NCI-H460 (cell line): ENCODE data around the gene NHLRC4. TPM values are rescaled to one million over a fixed set of nuclear protein-coding genes. Genes with fewer than 3 reads are reported as not detected.

Experiments used
- DNase-seq: peaks from one replicate; pipeline ENCODE4 v3.0.0-alpha.2; 2016; ENCODE audit warnings: low read depth; ENCODE audit errors: extremely low read depth
- total RNA-seq: library from RNA; depleted of rRNA; stranded (reverse); fragments of >200 nt; shearing (Covaris generic); gene quantifications from 2 replicates; pipeline ENCODE4 v1.2.3, GENCODE V29; 2014

NHLRC4 gene
- total RNA-seq, 1 experiment from 2014 or later: 0.35 TPM

- DNase-seq: no peak
Observed at GRCh38 chr16:564690-565418, 2.0 kb upstream of the NHLRC4 start.

- DNase-seq: no peak
Observed at GRCh38 chr16:565419-566330, 1.1 kb upstream of the NHLRC4 start.

GRCh38 chr16:567373-568256, 810 bp downstream of the NHLRC4 start:
- DNase-seq: no peak

DNA sequence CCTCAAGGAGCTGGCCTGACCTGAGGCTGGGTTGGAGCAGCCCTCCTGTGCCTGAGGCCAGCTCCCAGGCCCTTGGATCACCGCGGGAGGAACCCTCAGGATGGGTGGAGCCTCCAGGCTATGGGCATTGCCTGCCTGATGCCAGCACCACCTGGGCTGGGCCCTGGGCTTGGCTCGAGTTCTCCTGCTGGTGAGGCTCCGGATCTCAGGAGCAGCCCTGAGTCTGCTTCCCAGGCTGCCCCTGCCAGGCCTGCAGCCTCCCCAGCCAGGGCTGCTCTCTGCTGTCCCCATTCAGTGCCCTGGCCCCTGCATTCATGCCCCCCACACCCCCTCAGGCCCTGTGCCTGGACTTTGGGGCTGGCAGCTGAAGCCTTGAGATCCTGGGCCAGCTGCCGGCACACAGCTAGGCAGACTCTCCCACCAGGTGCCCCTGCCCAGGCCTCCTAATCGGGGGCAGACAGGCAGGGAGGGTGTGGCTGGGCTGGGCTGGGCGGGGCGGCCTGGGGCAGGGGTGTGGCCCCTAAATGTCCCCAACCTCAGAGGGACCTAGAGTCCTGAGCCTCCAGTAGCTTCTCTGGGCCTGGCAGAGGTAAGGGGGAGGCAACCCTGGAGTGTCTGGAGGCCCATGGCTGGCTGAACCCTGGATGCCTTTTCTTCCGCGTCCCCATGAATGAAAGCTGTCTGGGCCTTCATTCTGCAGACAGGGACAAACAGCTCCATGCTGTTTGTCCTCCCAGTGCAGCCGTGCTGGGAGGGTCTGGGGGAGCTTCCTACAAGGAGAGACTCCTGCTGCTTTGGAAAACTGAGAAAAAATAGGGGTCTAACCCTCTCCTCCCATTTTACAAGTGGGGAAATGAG, 1.8 kb downstream of the NHLRC4 start:
- no peak for DNase-seq

GRCh38 chr16:569445-570254, 2.8 kb downstream of the NHLRC4 start, which contains the start of gene PIGQ:
TSS of gene PIGQ (plus strand) at chr16:569968. CDS start at chr16:574075, 4,107 bp downstream.
- DNase-seq: peak; percentile 31

DNA sequence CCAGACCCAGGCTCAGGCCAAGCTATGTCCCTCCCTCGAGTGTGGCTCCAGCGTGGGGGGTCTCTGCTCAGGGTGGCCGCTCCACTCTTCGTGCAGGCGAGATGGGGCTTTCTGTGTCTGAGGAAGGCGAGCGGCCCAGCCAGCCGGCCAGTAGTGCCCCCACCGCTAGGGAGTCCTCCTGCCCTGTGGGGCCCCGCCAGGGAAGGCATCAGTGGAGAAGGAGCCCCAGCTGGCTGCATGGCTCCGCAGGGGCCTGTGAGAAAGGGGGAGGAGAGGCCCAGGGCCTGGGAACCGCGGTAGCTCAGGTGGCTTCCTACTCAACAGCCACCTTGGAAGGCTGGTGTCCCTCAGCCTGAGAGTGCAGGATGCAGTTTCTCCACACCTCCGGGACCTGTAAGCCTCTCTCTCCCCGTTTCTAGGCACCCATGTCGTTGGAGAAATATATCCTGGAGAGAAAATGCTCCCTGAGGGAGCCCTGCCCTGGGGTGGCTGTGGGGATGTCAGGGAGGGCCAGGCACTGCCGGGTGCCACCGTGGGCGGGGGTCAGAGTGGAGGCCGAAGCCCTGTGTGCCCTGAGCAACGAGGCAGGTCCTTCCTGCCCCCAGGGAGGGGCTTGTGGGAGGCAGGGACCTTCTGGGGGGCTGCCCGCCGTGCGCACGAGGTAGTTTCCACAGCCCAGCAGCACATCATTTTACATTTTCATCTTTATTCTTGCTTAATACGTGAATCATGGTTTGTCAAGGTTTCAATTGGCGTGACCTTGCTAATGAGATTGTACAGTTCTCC, 6.3 kb downstream of the NHLRC4 start:
- no peak for DNase-seq

DNA sequence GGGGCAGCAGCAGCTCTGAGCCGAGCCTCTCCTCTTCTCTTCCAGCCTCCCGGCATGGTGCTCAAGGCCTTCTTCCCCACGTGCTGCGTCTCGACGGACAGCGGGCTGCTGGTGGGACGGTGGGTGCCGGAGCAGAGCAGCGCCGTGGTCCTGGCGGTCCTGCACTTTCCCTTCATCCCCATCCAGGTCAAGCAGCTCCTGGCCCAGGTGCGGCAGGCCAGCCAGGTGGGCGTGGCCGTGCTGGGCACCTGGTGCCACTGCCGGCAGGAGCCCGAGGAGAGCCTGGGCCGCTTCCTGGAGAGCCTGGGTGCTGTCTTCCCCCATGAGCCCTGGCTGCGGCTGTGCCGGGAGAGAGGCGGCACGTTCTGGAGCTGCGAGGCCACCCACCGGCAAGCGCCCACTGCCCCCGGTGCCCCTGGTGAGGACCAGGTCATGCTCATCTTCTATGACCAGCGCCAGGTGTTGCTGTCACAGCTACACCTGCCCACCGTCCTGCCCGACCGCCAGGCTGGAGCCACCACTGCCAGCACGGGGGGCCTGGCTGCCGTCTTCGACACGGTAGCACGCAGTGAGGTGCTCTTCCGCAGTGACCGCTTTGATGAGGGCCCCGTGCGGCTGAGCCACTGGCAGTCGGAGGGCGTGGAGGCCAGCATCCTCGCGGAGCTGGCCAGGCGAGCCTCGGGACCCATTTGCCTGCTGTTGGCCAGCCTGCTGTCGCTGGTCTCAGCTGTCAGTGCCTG, 7.4 kb downstream of the NHLRC4 start:
- DNase-seq: no peak

- no peak for DNase-seq
Observed at GRCh38 chr16:575354-576196, 8.8 kb downstream of the NHLRC4 start.

GRCh38 chr16:576197-576822, 9.5 kb downstream of the NHLRC4 start:
- DNase-seq: no peak

GRCh38 chr16:576823-577201, 10.0 kb downstream of the NHLRC4 start:
- DNase-seq: no peak

- no peak for DNase-seq
Observed at GRCh38 chr16:577796-578195, 11.0 kb downstream of the NHLRC4 start.

DNA sequence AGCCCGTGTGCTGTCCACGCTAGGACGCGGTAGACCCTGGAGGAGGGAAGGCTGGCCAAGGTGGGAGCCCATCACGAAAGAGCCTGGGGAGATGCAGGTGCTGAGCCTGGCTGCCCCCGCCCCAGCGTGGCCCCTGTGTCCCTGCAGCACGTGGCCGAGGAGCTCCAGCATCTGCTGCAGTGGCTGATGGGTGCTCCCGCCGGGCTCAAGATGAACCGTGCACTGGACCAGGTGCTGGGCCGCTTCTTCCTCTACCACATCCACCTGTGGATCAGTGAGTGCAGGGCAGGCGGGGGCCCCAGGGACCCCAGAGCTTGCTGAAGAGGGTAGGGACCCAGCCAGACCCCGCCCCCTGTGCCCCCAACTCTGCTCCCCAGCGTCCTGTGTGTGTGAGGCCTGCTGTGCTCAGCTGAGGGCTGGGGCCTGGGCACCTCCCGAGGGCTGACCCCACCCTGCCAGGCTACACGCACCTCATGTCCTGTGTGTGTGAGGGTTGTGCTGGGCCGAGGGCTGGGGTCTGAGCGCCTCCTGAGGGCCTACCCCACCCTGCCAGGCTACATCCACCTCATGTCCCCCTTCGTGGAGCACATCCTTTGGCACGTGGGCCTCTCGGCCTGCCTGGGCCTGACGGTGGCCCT, 11.5 kb downstream of the NHLRC4 start:
- no peak for DNase-seq

GRCh38 chr16:578870-579405, 12.1 kb downstream of the NHLRC4 start:
- peak; percentile 60 for DNase-seq

DNA sequence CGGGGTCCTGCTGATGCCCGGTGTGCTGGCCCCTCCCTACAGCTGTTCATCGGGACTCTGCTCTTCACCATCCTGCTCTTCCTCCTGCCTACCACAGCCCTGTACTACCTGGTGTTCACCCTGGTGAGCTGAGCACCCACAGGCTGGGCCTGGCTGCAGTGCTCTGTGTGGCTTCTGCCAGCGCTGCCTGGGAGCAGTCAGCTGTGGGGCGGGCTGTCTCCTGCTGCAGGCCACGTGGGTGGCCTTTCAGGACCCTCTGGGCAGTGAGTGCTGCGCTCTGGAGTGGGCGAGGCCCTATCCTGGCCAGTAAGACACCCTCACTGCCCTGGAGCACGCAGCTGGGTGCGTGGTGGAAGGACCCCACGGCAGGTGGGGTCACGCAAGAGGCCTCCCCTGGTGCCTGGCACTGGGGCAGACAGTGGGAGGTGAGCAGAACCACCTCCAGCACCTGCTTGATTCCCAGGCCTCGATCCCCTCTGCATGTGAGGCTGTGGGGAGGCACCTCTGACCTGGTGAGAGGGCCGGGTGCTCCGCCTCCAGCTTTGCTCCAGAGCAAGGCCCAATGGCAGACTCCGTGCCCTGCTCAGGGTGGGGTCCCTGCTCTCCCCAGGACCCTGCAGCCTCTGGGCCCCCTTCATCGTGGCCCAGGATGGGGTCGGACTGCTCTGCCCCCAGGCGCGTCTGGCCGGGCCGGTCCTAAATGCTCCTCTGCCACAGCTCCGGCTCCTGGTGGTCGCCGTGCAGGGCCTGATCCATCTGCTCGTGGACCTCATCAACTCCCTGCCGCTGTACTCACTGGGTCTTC, 13.5 kb downstream of the NHLRC4 start:
- no peak for DNase-seq
